SKM-1 treated with dmso at 0.1 percent for 144 hours (cell line): ENCODE results near the gene IGSF22.
"Not testable (repeated sequence)": the region's sequence is repeated elsewhere in the genome, so short reads cannot be mapped to it uniquely, and the experiment has no call there.

ENCODE experiments used
- DNase-seq: peaks from one replicate; lab custom pipeline; 2025; ENCODE audit not compliant: unreplicated experiment; lab: John Stamatoyannopoulos, UW

The IGSF22 gene

GRCh38 chr11:18692941-18693760 is 32.8 kb downstream of the IGSF22 start:
- DNase-seq: no peak

- not testable (repeated sequence) for DNase-seq
Observed at GRCh38 chr11:18691467-18692140, 34.4 kb downstream of the IGSF22 start.

GRCh38 chr11:18684267-18684666 is 41.7 kb downstream of the IGSF22 start:
- DNase-seq: no peak

DNA sequence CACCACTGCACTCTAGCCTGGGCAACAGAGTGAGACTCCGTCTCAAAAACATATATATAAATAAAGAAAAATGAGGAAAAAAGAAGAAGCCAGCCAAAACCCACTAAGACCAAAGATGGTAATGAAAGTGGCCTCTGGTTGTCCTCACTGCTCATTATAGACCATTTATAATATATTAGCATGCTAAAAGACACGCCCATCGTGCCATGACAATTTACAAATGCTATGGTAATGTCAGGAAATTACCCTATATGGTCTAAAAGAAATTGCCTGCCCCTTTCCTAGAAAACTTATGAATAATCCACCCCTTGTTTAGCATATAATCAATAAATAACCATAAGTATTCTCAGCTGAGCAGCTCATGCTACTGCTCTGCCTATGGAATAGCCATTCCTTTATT is 43.5 kb downstream of the IGSF22 start:
- no peak for DNase-seq

DNA sequence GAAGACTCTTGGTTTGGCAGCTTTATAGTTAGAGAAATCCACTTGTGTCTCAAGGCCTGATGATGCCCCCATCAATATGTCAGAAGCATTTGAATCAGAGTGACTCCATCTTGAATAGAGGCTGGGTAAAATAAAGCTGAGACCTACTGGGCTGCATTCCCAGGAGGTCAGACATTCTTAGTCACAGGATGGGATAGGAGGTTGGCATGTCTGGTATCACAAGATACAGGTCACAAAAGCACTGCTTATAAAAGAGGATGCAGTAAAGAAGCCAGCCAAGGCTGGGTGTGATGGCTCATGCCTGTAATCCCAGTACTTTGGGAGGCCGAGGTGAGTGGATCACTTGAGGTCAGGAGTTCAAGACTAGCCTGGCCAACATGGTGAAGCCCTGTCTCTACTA is 44.0 kb downstream of the IGSF22 start:
- DNase-seq: not testable (repeated sequence)

DNA sequence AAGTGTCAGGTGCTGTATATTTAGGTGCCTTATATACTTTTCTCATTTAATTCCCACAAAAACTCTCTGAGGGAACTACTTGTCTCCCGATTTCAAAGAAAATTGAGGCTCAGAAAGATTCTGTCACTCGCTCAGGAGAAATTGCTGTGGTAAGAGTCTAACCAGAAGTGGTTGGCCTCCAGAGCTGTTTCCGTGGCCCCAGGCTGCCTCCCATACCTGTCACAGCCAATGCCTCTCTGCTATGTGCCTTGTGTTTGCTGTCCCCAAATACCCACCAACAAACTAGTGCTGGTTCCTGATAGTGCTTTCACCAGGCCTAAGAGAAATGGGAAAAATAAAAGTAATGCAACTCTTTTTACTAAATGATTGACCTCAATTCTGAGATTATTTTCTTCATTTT is 48.4 kb downstream of the IGSF22 start:
- DNase-seq: no peak

- no peak for DNase-seq
Observed at GRCh38 chr11:18676803-18677202, 49.2 kb downstream of the IGSF22 start.

DNA sequence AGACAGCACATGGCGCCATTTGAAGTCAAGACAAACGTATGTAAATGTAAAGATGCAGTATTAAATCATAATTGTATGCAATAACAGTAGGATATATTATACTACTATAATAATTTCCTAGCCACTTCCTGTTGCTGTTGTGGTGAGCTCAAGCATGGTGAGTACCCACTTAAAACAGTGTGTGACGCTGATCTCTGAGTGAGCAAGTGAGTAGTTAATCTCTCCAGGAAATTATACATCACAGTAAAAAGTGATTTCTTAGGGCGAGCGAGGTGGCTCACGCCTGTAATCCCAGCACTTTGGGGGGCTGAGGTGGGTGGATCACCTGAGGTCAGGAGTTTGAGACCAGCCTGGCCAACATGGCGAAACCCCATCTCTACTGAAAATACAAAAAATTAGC is 53.8 kb downstream of the IGSF22 start:
- DNase-seq: not testable (repeated sequence)

- no peak for DNase-seq
Observed at GRCh38 chr11:18671246-18671645, 54.7 kb downstream of the IGSF22 start.

DNA sequence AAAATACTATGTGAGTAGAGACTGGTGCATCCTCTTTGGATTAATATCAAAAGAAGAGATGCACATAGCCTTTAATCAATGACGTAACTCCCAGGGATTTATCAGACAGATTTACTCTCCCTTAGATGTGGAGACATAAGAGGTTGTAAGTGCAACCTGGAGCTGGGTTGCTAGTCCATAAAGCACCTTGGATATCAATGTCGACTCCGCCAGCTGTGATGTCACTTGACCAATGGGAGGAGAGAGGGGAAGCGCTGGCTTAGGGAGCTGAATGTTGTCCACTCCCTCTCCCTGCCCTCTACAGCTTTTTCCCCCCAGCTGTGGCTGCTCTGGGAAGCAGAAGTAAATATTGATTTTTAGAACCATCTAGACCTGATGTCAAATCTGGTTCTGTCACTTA is 56.3 kb downstream of the IGSF22 start:
- no peak for DNase-seq

DNA sequence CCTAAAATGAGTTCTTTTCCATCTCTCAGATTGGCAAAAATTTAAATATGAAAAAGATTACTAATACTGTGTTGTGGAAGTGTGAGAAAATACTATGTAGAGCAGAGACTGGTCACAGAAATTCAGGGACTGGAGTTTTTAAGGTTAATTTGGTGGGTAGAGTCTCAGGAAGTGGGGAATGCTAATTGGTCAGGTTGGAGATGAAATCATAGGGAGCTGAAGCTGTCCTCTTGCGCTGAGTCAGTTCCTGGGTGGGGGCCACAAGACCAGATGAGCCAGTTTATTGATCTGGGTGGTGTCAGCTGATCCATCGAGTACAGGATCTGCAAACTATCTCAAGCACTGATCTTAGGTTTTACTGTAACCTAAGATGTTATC is 56.8 kb downstream of the IGSF22 start:
- DNase-seq: peak; percentile 4

DNA sequence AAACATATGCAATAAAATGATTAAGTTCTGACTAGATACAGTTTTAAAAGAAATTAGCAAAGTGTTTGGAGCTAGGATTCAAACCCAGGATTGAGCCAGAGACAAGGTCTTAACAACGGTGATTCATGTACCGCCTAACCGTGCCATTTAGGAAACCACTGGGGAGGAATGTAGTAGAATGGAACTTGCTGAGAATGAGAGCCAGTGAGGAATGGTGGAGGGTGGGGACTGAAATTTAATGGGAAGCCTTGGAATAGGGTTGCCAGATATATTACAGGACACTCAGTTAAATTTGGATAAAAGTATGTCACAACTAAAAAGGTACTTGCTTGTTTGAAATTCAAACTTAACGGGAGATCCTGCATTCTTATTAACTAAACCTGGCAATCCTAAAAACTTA is 57.9 kb downstream of the IGSF22 start:
- no peak for DNase-seq

GRCh38 chr11:18665353-18665872 is 60.6 kb downstream of the IGSF22 start:
- DNase-seq: not testable (repeated sequence)

DNA sequence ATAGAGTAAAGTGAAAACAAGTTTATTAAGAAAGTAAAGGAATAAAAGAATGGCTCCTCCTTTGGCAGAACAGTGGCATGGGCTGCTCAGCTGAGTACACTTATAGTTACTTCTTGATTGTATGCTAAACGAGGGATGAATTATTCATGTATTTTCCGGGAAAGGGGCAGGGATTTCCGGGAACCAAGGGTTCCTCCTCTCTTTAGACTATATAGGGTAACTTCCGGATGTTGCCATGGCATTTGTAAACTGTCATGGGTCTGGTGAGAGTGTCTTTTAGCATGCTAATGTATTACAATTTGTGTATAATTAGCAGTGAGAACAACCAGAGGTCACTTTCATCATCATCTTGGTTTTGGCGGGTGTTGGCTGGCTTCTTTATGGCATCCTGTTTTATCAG is 68.3 kb downstream of the IGSF22 start:
- no peak for DNase-seq
